CD4-positive, CD25-positive, alpha-beta regulatory T cell (primary cell): ENCODE data around the gene RAG1. TPM values are rescaled to one million over a fixed set of nuclear protein-coding genes. Genes with fewer than 3 reads are reported as not detected.

Experiments
- ATAC-seq, 2 donors: fragments of 150-1000 bp; cut with Tn5 transposase; one replicate each; pipeline ENCODE4 v1.10.0; 2021; ENCODE audit warnings: low read depth in 2 of 2, moderate number of reproducible peaks in 2 of 2, moderate library complexity in 1 of 2
- DNase-seq, 3 donors: peaks; one replicate each; pipeline versions ENCODE4 v3.0.0 to v3.0.0-alpha.2; 2012 to 2022; ENCODE audit warnings: mixed read lengths in 1 of 3
- H3K27ac ChIP-seq: one replicate; pipeline ENCODE4 v1.7.0; 2013; ENCODE audit warnings: mild to moderate bottlenecking, low read length; ENCODE audit not compliant: insufficient read depth, poor library complexity, severe bottlenecking
- H3K27me3 ChIP-seq: one replicate; pipeline ENCODE4 v1.7.0; 2013; ENCODE audit warnings: low read length; ENCODE audit not compliant: control insufficient read depth, insufficient read depth
- H3K36me3 ChIP-seq: one replicate; pipeline ENCODE4 v1.7.0; 2013; ENCODE audit warnings: mild to moderate bottlenecking, low read length, moderate library complexity; ENCODE audit not compliant: control insufficient read depth, insufficient read depth
- H3K4me1 ChIP-seq: 2 replicates; pipeline ENCODE4 v1.7.0; 2013; ENCODE audit warnings: mild to moderate bottlenecking, low read length; ENCODE audit not compliant: insufficient read depth, control insufficient read depth, poor library complexity, severe bottlenecking
- H3K4me3 ChIP-seq: one replicate; pipeline ENCODE4 v1.7.0; 2013; ENCODE audit warnings: low read depth, mild to moderate bottlenecking, low read length, moderate library complexity
- H3K9me3 ChIP-seq, 2 experiments: 1 replicate in 1 of 2; 2 replicates in 1 of 2; pipeline ENCODE4 v1.7.0; 2013; ENCODE audit warnings: low read length in 2 of 2, mild to moderate bottlenecking in 1 of 2, moderate library complexity in 1 of 2; ENCODE audit not compliant: control insufficient read depth in 2 of 2
- H3K27ac Mint-ChIP-seq, 3 donors: one replicate each; pipeline ENCODE4 v1.8.0; 2020 to 2022; ENCODE audit warnings: mild to moderate bottlenecking in 3 of 3, mixed read lengths in 3 of 3, moderate library complexity in 2 of 3
- H3K27me3 Mint-ChIP-seq: one replicate; pipeline ENCODE4 v1.8.0; 2022; ENCODE audit warnings: mild to moderate bottlenecking, mixed read lengths
- H3K36me3 Mint-ChIP-seq: one replicate; pipeline ENCODE4 v1.8.0; 2020; ENCODE audit warnings: mixed read lengths
- H3K4me1 Mint-ChIP-seq, 4 donors: one replicate each; pipeline ENCODE4 v1.8.0; 2020 to 2022; ENCODE audit warnings: mixed read lengths in 4 of 4, mild to moderate bottlenecking in 1 of 4
- H3K4me3 Mint-ChIP-seq, 4 donors: one replicate each; pipeline ENCODE4 v1.8.0; 2020 to 2022; ENCODE audit warnings: mild to moderate bottlenecking in 4 of 4, mixed read lengths in 4 of 4, moderate library complexity in 3 of 4
- H3K9me3 Mint-ChIP-seq, 7 donors: one replicate each; pipeline ENCODE4 v1.8.0; 2020 to 2022; ENCODE audit warnings: mixed read lengths in 7 of 7, mild to moderate bottlenecking in 3 of 7, moderate library complexity in 2 of 7
- polyA plus RNA-seq, 4 donors: library from polyadenylated mRNA; unstranded; fragments of 300-500 nt; fragmentation: Illumina TruSeq; gene quantifications; one replicate each; pipeline ENCODE4 v1.2.3, GENCODE V29; 2021
- total RNA-seq: library from RNA; stranded (reverse); gene quantifications from one replicate; pipeline ENCODE4 v1.2.3, GENCODE V29; 2022

The RAG1 gene
- total and polyA plus RNA-seq, 5 donors from 2014 or later = 0.05 to 2.3 (median 0.16) TPM; not detected in 2

- H3K4me3 Mint-ChIP-seq = no peak overlapping the region
Observed at GRCh38 chr11:36591433-36591832, 23.6 kb downstream of the RAG1 start.

GRCh38 chr11:36594316-36594989, 26.6 kb downstream of the RAG1 start, which contains the start of gene IFTAP:
IFTAP (plus strand) TSS chr11:36594502; CDS start chr11:36610104, 15,602 bp downstream.
- DNase-seq = peak in 2 of 3 donors; percentile 26 to 49
- Histone ChIP-seq H3K4me3 (peak within 1 kb of the TSS; percentile 71), H3K36me3 (no peaks in the 10 kb centered on the region), H3K27me3 (peaks cover 15% of the 10 kb centered on the region), H3K27ac (no peak within 1 kb of the TSS), H3K9me3 (no peaks in the 10 kb centered on the region), H3K4me1 (no peaks in the 10 kb centered on the region)
- no peaks in the 10 kb centered on the region for H3K9me3 Mint-ChIP-seq
- H3K27me3 Mint-ChIP-seq = peaks cover 26% of the 10 kb centered on the region
- H3K4me3 Mint-ChIP-seq = peak within 1 kb of the TSS; percentile 74 to 94 (median 92)
- H3K36me3 Mint-ChIP-seq = no peaks in the 10 kb centered on the region
- H3K4me1 Mint-ChIP-seq = peaks cover 0 to 8% (median under 1%) of the 10 kb centered on the region in 4 donors
- H3K27ac Mint-ChIP-seq = peak within 1 kb of the TSS in 1 of 3 donors; percentile 81
- ATAC-seq = peak; percentile 44 to 57

More at GRCh38 chr11:36591433-36591832, 23.6 kb downstream of the RAG1 start:
- peaks cover 30% of the 10 kb centered on the region for H3K27me3 Mint-ChIP-seq
- DNase-seq (no peak), ATAC-seq (no peak)
- no peak overlapping the region for H3K27ac Mint-ChIP-seq
- Histone ChIP-seq H3K27me3 (peaks cover 15% of the 10 kb centered on the region), H3K27ac (no peak overlapping the region), H3K4me1 (no peaks in the 10 kb centered on the region), H3K4me3 (no peak overlapping the region), H3K36me3 (no peaks in the 10 kb centered on the region), H3K9me3 (no peaks in the 10 kb centered on the region)
- peaks cover 0 to 2% (median 0%) of the 10 kb centered on the region in 7 donors for H3K9me3 Mint-ChIP-seq
- H3K36me3 Mint-ChIP-seq = no peaks in the 10 kb centered on the region
- H3K4me1 Mint-ChIP-seq = peaks cover 0 to 8% (median under 1%) of the 10 kb centered on the region in 4 donors

GRCh38 chr11:36596880-36597279, 29.1 kb downstream of the RAG1 start:
- Histone ChIP-seq H3K27ac (no peak overlapping the region), H3K4me3 (no peak overlapping the region)
- no peak for ATAC-seq

GRCh38 chr11:36598051-36598450, 30.2 kb downstream of the RAG1 start, which contains the start of gene RAG2:
RAG2 (minus strand) TSS chr11:36598236; CDS start chr11:36594168, 4,068 bp downstream.
- no peaks in the 10 kb centered on the region for H3K9me3 ChIP-seq
- no peak within 1 kb of the TSS for H3K4me3 ChIP-seq
- peaks cover 15% of the 10 kb centered on the region for H3K27me3 ChIP-seq
- Mint-ChIP-seq H3K27ac (no peak within 1 kb of the TSS), H3K4me1 (peaks cover 0 to 8% (median under 1%) of the 10 kb centered on the region in 4 donors), H3K27me3 (peaks cover 21% of the 10 kb centered on the region), H3K36me3 (no peaks in the 10 kb centered on the region), H3K9me3 (no peaks in the 10 kb centered on the region), H3K4me3 (no peak within 1 kb of the TSS)
- H3K36me3 ChIP-seq = no peaks in the 10 kb centered on the region
- H3K27ac ChIP-seq = no peak within 1 kb of the TSS
- no peak for DNase-seq
- no peaks in the 10 kb centered on the region for H3K4me1 ChIP-seq
- ATAC-seq = no peak

More at GRCh38 chr11:36596880-36597279, 29.1 kb downstream of the RAG1 start:
- DNase-seq = no peak
- H3K36me3 Mint-ChIP-seq = no peaks in the 10 kb centered on the region
- no peak overlapping the region for H3K27ac Mint-ChIP-seq
- Histone ChIP-seq H3K36me3 (no peaks in the 10 kb centered on the region), H3K9me3 (no peaks in the 10 kb centered on the region), H3K4me1 (no peaks in the 10 kb centered on the region), H3K27me3 (peaks cover 15% of the 10 kb centered on the region)
- H3K27me3 Mint-ChIP-seq = peaks cover 21% of the 10 kb centered on the region
- H3K9me3 Mint-ChIP-seq = no peaks in the 10 kb centered on the region
- H3K4me3 Mint-ChIP-seq = no peak overlapping the region
- H3K4me1 Mint-ChIP-seq = peaks cover 0 to 8% (median under 1%) of the 10 kb centered on the region in 4 donors

- H3K9me3 ChIP-seq = no peaks in the 10 kb centered on the region
- no peak overlapping the region for H3K4me3 ChIP-seq
- no peak overlapping the region for H3K27ac ChIP-seq
- Mint-ChIP-seq H3K27me3 (peaks cover 5% of the 10 kb centered on the region), H3K27ac (no peak overlapping the region), H3K4me1 (no peaks in the 10 kb centered on the region), H3K36me3 (no peaks in the 10 kb centered on the region), H3K4me3 (no peak overlapping the region), H3K9me3 (no peaks in the 10 kb centered on the region)
- no peaks in the 10 kb centered on the region for H3K36me3 ChIP-seq
- H3K4me1 ChIP-seq = no peaks in the 10 kb centered on the region
- H3K27me3 ChIP-seq = peaks cover 3% of the 10 kb centered on the region
- no peak for DNase-seq
- ATAC-seq = no peak
Observed at GRCh38 chr11:36600180-36600579, 32.4 kb downstream of the RAG1 start.

- H3K27ac ChIP-seq = no peak overlapping the region
- Mint-ChIP-seq H3K4me1 (no peaks in the 10 kb centered on the region), H3K4me3 (no peak overlapping the region), H3K9me3 (no peaks in the 10 kb centered on the region), H3K27ac (no peak overlapping the region), H3K36me3 (no peaks in the 10 kb centered on the region), H3K27me3 (peaks cover 5% of the 10 kb centered on the region)
- H3K4me1 ChIP-seq = no peaks in the 10 kb centered on the region
- DNase-seq = no peak
- H3K4me3 ChIP-seq = no peak overlapping the region
- H3K36me3 ChIP-seq = no peaks in the 10 kb centered on the region
- ATAC-seq = no peak
- H3K9me3 ChIP-seq = no peaks in the 10 kb centered on the region
- no peaks in the 10 kb centered on the region for H3K27me3 ChIP-seq
Observed at GRCh38 chr11:36601155-36601554, 33.3 kb downstream of the RAG1 start.

GRCh38 chr11:36602135-36602534, 34.3 kb downstream of the RAG1 start:
- Histone ChIP-seq H3K4me1 (no peaks in the 10 kb centered on the region), H3K9me3 (no peaks in the 10 kb centered on the region), H3K36me3 (no peaks in the 10 kb centered on the region), H3K27me3 (no peaks in the 10 kb centered on the region), H3K27ac (no peak overlapping the region), H3K4me3 (no peak overlapping the region)
- Mint-ChIP-seq H3K4me3 (no peak overlapping the region), H3K4me1 (no peaks in the 10 kb centered on the region), H3K27me3 (peaks cover 5% of the 10 kb centered on the region), H3K27ac (no peak overlapping the region), H3K9me3 (no peaks in the 10 kb centered on the region), H3K36me3 (no peaks in the 10 kb centered on the region)
- DNase-seq = no peak
- ATAC-seq = no peak
